8988T (cell line): ENCODE measurements around the gene USP34.

ENCODE experiments used
- DNase-seq: peaks from one replicate; pipeline ENCODE4 v3.0.0; 2011

Gene USP34

GRCh38 chr2:61362873-61363272, 108.0 kb downstream of the USP34 start:
- DNase-seq, result no peak

GRCh38 chr2:61361068-61361467, 109.8 kb downstream of the USP34 start:
- no peak for DNase-seq

- no peak for DNase-seq
These were observed 111.8 kb downstream of the USP34 start for GRCh38 chr2:61359058-61359457.

GRCh38 chr2:61357681-61358080, 113.2 kb downstream of the USP34 start:
- DNase-seq, result no peak

- no peak for DNase-seq
These were observed 113.9 kb downstream of the USP34 start for GRCh38 chr2:61356958-61357350.

- DNase-seq, result no peak
These were observed 114.5 kb downstream of the USP34 start for GRCh38 chr2:61356261-61356957.

- DNase-seq, result no peak
These were observed 116.2 kb downstream of the USP34 start for GRCh38 chr2:61354543-61355197.

GRCh38 chr2:61353909-61354308, 117.0 kb downstream of the USP34 start:
- no peak for DNase-seq

GRCh38 chr2:61350777-61351176, 120.1 kb downstream of the USP34 start:
- no peak for DNase-seq

GRCh38 chr2:61343141-61343540, 127.7 kb downstream of the USP34 start:
- DNase-seq, result no peak

GRCh38 chr2:61340242-61340641, 130.6 kb downstream of the USP34 start:
- no peak for DNase-seq

GRCh38 chr2:61338447-61338846, 132.4 kb downstream of the USP34 start:
- DNase-seq, result no peak

- no peak for DNase-seq
These were observed 135.7 kb downstream of the USP34 start for GRCh38 chr2:61335187-61335586.

GRCh38 chr2:61334466-61334865, 136.4 kb downstream of the USP34 start:
- DNase-seq, result no peak

- no peak for DNase-seq
These were observed 142.1 kb downstream of the USP34 start for GRCh38 chr2:61328707-61329251.

GRCh38 chr2:61327173-61327572, 143.7 kb downstream of the USP34 start:
- no peak for DNase-seq

GRCh38 chr2:61326423-61326822, 144.5 kb downstream of the USP34 start:
- DNase-seq, result no peak

- DNase-seq, result no peak
These were observed 150.7 kb downstream of the USP34 start for GRCh38 chr2:61320181-61320580.

GRCh38 chr2:61318553-61318952, 152.3 kb downstream of the USP34 start:
- DNase-seq, result no peak

- no peak for DNase-seq
These were observed 174.9 kb downstream of the USP34 start for GRCh38 chr2:61295981-61296380.

- no peak for DNase-seq
These were observed 178.9 kb downstream of the USP34 start for GRCh38 chr2:61291851-61292575.

GRCh38 chr2:61288070-61288841, 182.6 kb downstream of the USP34 start:
- DNase-seq, result no peak

- no peak for DNase-seq
These were observed 183.6 kb downstream of the USP34 start for GRCh38 chr2:61287254-61287653.
